Gastroesophageal sphincter (tissue), 3 donors: ENCODE measurements around the gene ABTB2.

Experiments used
- POLR2AphosphoS5 ChIP-seq: sonication (generic); formaldehyde crosslinking; IDR thresholded peaks from one replicate; pipeline ENCODE4 v1.6.1; 2017; ENCODE audit warnings: antibody characterized with exemption
- TF ChIP-seq, protein P1 (sequence below), 4 experiments: fragments of 200-600 bp in 2 of 4; fragments of 450-650 bp in 2 of 4; sonication (generic) in 1 of 4; IDR thresholded peaks; one replicate each; pipeline ENCODE4 v1.5.1; 2017 to 2019; ENCODE audit warnings: antibody characterized with exemption in 4 of 4, mild to moderate bottlenecking in 2 of 4, moderate library complexity in 2 of 4

DNA sequence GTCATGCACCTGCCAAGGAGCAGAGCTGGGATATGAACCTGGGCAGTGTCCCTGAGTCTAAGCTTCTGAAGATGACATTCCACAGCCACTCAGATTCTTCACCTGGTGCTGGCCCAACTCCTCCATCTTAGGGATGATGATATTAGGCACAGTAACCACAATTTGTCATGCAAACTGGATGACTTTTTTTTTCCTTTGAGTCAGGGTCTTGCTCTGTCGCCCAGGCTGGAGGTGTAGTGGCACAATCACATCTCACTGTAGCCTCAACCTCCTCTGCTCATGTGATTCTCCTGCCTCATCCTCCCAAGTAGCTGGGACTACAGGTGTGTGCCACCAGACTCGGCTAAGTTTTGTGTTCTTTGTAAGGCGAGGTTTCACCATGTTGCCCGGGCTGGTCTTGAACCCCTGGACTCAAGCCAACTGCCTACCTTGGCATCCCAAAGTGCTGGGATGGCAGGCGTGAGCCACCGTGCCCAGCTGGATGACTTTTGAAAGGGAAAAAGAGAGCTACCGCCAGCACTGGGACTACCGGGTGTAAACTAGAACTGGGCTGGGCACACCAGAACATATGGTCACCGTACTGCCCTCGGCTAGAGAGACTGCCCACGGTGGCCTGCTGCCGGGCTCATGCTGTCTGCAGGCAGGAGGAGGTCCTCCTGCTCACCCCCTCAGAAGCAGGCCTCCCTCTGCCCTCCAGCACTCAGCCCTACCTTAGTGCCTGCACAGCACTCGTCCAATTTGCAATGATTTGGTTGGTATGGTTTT, 174.7 kb downstream of the ABTB2 start:
- TF ChIP-seq POLR2AphosphoS5: no peak
- TF ChIP-seq, protein P1, sequence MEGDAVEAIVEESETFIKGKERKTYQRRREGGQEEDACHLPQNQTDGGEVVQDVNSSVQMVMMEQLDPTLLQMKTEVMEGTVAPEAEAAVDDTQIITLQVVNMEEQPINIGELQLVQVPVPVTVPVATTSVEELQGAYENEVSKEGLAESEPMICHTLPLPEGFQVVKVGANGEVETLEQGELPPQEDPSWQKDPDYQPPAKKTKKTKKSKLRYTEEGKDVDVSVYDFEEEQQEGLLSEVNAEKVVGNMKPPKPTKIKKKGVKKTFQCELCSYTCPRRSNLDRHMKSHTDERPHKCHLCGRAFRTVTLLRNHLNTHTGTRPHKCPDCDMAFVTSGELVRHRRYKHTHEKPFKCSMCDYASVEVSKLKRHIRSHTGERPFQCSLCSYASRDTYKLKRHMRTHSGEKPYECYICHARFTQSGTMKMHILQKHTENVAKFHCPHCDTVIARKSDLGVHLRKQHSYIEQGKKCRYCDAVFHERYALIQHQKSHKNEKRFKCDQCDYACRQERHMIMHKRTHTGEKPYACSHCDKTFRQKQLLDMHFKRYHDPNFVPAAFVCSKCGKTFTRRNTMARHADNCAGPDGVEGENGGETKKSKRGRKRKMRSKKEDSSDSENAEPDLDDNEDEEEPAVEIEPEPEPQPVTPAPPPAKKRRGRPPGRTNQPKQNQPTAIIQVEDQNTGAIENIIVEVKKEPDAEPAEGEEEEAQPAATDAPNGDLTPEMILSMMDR (IDR thresholded peaks at IDR 0.05): no peak
